ENCODE data around the gene SLC17A3. TPM values are rescaled to one million over a fixed set of nuclear protein-coding genes. Genes with fewer than 3 reads are reported as not detected.

Gene SLC17A3
- total RNA-seq, 1 experiment from 2014 or later, result not detected

DNA sequence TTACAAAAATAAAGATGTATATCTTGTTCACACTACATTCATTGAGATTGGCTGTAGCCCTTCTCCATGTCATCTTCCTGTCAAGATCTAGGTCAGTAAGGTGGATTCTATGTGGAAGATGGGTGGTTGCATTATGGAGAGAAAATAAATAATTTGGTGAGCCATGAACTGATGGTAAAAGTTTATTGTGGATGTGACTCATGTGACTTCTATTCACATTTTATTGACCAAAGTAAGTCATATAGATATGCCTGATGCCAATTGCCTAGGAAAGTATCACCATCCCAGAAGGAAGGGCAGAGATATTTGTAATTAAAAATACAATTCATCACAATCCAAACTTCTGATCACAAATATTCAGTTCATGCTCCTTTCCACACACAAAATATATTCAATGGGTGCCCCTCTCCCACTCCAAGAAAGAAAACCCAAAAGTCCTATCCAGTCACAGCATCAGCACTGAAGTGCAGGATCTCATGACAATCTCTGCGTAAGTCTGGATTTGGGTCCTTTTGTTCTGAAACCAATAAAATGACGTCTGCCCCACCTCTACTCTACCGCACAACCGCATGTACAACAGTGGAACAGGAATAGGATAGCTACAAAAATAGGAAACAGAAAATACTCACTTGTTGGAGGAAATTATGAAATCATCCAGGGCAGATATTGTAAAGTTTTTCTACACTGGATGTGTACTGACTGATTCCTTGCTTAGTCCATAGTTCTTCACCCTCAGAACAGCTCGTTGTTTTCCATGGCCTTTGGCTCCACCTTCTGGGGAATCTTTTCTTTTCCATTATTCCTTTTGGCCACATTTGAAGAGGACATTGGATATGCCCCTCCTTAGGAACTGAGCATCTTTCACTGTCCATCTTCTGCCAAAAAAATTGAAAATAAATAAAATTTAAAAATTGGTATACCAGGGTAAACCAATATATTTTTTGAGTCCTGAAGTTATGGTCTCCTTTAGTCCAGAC is 16.1 kb upstream of the SLC17A3 start:
- peak; percentile 67 for DNase-seq (ENCODE audit: low spot score)

DNA sequence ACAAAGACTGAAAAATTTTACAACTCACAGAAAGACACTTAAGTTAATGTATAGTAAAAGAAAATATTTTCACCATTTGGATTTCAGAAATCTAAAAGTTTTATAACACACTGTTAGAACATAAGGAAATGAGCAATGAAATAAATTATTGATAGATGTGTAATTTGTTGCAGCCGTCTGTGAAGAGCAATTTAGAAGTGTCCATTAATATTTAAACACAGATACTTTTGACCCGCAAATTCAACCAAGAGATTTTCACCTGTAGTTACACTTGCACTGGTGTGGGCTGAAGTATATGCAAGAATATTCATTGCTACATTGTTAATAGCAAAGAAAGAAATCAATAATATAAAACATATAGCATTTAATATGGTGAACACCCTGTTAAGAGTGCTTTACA is 14.6 kb upstream of the SLC17A3 start:
- DNase-seq (ENCODE audit: low spot score), result no peak

DNA sequence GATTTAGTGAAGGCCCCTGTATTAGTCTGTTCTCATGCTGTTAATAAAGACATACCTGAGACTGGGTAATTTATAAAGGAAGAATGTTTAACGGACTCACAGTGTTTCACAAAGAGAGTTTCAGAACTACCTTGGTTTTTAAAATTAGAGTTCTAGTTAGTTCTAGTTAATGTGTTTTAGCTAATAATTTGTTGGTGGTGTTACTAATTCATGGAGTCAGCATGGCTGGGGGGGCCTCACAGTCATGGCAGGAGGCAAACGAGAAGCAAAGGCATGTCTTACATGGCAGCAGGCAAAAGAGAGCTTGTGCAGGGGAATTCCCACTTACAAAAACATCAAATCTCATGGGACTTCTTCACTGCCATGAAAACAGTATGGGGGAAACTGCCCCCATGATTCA is 12.0 kb upstream of the SLC17A3 start:
- no peak for DNase-seq (ENCODE audit: low spot score)

DNA sequence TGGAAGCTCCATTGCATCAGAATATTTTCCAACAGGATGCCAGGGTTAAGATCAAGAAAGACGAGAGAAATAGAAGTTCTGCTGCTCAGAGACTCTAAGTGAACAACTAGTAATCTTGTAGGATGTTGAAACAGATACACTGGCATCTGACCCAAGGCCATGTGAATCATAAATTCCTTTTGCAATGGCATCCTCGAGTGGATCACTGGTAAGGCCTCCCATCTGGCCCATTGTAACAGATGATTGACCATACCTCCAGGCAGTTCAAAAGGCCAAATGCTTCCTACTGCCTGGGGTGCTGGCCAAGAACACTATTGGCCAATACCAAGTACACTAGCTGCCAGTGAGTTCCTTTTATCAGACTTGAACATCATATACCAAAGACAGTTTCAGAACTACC is 9.9 kb upstream of the SLC17A3 start:
- DNase-seq (ENCODE audit: low spot score), result no peak

DNA sequence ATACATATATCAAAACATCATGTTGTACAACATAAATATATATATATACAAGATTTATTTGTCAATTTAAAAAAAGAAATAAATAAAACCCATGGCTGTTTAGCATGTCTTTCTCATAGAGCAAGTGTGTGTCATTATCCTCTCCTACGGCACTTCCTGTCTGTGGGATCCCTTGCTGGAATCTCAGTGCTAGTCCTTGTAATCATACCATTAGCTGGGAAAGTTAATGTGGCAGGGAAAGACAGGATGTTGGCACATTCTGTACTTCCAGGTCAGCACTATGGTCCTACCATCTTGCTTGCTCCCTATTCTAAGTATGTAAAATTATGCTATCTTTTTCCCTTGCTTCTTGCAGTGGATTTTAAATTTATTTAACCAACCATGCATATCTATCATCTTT is 9.5 kb upstream of the SLC17A3 start:
- no peak for DNase-seq (ENCODE audit: low spot score)

DNA sequence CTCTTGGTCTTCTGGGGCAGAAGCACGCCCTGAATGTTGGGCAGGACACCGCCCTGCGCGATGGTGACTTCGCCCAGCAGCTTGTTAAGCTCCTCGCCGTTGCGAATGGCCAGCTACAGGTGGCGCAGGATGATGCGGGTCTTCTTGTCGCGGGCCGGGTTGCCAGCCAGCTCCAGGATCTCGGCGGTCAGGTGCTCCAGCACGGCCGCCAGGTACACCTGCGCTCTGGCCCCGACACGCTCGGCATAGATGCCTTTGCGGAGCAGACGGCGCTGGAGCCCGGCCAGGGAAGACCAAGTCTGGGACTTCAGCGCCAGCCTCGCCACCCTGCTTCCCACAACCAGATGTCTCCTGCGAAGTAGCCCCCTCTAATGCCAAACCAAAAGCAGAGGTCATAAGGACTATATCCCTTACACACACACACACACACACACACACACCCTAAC is 8.0 kb upstream of the SLC17A3 start:
- no peak for DNase-seq (ENCODE audit: low spot score)

DNA sequence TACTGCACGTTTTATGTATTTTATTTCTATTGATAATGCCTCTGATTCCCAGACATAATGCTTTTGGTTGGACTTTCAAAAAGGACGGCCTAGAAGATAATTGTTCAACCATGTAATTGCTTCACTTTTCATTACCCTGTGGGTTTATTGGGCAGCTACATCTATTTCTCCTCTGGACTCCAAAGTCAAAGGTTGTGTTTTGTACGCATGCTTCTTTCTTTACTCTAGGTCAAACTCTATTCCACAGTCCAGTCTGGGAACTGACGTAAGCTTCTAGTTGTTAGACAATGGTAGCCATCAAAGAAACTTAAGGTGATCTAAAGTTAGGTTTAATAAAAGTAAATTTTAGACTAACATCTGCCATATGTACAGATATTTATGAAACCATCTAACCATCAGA is 6.6 kb upstream of the SLC17A3 start:
- no peak for DNase-seq (ENCODE audit: low spot score)

DNA sequence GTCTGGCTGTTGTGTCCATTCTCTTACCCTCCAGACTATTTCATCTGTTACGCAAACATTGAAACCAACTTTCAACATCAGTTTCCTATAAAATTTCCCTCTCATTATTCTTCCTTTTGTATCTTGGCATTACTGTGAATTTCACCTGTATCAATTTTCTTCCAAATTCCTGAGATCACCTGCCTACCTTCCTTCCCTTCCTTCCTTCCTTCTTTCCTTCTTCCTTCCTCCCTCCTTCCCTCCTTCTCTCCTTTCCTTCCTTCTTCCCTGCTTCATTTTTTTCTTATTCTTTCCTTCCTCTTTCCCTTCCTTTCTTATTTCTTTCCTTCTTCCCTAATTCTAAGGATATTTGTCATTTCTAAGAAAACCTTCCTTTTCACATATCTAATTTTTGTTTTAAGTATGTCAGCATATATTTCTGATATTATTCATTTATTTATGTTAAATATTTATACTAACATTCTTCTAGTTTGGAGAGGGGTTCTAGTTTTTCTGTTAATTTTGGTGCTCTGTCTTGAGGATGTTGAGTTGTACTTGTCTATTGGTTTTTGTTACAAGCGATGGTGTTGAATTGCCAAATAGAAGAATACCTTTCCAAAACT is 4.8 kb upstream of the SLC17A3 start:
- no peak for DNase-seq (ENCODE audit: low spot score)

DNA sequence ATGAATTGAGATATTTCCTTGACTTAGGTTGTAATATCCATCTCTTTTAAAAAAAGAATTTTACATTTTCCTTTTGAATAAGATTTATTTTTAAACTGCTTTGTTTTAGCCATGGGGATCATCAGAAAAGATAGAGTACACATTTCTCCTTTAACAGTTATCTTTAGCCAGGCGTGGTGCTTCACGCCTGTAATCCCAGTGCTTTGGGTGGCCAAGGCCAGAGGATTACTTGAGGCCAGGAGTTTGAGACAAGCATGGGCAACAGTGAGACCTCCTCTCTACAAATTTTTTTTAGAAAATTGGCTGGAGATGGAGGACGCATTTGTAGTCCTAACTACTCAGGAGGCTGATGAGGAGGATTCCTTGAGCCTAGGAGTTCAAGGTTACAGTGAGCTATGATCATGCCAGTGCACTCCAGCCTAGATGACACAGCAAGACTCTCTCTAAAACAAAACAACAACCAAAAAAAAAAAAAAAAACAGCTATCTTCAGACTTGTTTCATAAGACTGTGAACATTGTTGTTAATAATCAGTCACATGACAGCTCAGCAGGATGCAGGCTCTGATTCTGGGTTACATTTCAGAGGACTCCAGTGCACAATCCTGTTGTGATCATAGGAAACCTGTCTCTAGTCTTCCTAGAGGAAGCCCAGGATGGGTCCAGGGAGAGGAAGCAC is 2.0 kb upstream of the SLC17A3 start:
- no peak for DNase-seq (ENCODE audit: low spot score)

DNA sequence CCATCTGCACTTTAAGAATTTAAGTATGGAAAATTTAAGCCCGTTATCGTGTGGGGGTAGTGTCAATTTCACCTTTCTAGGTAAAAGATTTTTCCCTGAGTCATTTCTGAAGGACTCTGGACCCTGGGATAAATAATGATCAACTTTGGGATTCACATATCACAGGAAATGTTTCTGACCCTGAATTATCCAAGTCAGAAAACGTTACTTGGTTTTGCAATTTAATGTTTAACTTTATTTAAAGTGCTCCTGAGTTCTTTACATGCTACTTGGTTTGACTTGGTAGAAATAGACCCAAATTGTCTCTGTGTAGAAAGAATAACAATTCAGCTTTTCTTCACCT is 1.5 kb upstream of the SLC17A3 start:
- DNase-seq (ENCODE audit: low spot score), result no peak

DNA sequence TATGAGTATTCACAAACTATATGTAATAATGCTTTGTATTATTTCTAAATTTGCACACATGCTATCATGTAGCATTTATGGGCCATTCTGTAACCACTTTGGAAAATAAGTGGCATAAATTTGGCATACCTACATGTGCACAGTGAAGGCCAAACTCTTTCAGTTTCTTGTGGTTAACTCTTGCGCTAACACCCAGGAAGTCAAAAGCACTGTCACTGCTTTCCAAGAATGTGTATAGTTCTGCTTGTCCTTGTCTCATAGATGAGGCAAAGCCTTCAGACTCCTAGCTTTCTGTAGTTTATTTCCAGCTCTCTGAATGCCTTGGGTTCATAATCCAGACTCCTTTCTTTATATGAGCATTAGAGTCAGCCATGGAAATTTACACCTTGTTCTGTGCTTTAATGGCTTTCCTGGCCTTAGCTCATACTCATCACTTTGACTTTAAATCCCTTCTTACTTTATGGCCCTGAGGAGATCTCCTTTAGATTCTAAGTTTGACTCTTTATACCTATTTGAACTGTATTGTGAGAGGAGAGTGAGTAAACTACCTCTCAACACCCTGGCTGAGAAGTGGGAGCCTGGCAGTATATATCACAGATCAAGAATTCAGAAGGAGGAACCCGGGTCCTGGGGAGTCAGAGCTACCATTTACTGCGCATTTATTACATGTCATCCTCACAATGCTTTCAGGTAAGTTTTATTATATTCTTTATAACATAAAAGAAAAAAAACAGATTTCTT is 949 bp upstream of the SLC17A3 start:
- no peak for DNase-seq (ENCODE audit: low spot score)

DNA sequence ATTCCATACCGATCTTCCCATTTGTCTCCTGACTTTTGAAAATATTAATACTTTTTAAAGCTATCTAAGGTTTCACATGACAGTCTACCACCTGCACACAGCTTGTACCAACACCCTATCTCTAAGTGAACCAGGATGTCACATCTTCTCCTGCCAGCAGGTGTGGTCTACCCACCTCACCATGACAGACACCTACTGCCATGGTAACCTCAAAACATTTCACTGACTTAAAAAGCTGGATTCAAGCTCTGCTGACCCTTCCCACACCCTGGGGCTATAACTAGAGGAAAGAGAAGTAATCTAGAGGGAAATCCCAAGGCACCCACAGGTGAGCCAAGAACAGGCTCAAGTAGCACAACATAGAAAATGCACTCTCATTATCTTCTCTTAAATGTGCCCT is 1.2 kb downstream of the SLC17A3 start:
- no peak for DNase-seq (ENCODE audit: low spot score)

DNA sequence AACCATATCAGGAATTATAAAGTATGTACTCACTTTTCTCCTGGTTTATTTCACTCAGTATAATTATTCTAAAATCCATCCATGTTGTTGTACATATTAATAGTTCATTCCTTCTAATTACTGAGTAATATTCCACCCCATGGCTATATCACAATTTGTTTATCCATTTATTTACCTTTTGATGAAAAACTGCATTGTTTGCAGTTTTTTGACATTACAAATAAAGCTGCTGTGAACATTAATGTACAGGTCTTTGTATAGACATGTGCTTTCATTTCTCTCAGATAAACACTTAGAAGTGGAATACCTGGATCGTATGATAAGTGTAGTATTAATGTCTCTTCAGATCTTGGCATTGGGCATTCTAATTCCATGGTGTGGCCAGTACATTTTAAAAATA is 4.2 kb downstream of the SLC17A3 start:
- no peak for DNase-seq (ENCODE audit: low spot score)

DNA sequence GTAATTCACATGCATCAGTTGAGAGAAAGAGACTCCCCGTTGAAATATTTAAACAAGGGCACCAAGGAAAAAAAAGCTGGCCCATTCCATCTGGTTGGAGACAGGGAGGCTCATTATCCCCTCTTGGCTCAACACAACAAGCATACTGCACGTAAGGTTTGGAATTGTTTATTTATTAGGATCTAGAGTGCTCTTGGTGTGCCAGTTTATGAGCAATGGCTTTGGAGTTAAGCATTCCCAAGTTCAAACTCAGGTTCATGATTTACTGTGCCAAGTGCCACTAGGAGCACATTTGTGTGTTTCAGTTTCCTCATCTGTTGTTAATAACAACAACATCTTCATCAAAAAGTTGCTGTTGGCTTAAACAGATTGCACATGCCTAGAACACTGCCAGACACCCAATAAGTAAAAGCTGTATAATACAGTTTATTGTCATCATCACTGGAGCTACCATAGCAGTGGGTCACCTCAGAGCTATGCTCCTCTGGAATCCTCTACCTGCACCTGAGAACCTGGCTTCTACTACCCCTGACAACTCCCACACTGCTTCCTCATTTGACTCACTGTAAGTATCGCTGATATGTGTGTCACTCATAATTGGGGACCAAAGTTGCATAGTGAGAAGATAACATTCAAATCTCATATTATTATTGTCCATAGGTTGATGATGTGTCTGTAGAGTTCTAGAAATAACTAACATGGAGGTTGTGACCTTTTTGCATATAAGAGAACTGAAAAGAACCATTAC is 5.4 kb downstream of the SLC17A3 start:
- DNase-seq (ENCODE audit: low spot score), result no peak

DNA sequence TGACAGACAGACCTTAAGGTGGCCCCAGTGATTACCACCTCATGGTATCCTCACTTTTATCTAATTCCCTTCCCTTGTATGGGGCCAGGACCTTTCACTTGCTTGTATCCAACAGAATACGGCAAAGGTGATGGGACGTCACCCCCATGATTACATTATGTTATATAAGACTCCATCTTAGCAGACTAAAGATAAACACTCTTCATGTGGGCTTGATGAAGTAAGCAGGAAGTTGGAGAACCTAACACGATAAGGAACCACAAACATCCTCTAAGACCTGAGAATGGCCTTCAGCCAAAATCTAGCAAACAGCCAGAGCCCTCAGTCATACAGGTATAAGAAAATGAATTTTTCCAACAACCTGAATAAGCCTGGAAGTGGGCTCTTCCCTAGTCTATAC is 8.0 kb downstream of the SLC17A3 start:
- no peak for DNase-seq (ENCODE audit: low spot score)

DNA sequence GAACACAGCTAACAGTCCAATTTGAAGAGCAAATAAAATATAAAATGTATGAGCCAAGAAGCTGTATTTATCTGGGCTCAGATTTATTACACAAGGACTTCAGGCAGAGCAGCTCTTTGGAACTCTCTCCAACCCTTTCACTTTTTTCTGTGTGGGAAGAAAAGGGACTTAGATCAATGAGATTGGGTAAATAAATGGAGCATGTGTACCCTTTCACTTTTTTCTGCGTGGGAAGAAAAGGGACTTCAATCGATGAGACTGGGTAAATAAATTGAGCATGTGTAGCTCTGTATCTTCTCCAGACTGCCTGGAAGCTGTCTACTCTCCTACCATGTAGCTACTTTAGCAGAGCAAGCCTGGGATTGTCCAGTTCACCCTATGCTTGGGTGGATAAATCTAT is 10.7 kb downstream of the SLC17A3 start:
- no peak for DNase-seq (ENCODE audit: low spot score)

DNA sequence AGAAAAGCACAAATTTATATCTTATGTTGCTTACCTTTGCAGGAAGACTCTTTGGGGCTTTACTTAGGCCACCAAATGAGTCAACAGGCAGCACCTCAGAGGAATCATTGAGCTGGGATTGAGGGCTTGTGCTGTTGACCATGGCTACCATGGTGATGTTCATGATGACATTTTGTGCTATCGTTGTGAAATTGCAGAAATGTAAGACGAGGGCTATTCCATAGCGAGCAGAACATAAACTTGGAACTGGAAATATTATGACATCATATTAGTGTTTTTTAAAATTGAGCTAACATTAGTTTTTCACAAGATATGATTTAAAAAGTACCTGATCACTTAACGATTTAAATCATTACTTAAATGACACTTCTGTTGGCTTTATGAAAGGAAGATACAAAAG is 11.8 kb downstream of the SLC17A3 start:
- no peak for DNase-seq (ENCODE audit: low spot score)

DNA sequence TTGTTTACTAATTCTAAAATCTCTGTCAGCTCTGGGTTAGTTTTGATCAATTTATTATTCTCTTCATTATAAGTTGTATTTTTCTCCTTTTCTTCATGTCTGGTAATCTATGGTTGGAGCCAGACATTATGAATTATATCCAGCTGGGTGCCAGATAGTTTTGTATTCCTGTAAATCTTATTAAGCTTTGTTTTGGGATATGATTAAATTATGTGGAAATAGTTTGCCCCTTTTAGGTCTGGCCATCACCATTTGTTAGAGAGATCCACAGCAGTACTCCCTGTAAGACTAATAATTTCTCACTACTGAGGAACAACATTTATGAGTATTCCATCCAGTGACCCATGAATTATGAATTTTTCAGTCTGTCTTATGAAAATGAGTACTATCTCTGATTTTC is 21.3 kb downstream of the SLC17A3 start:
- DNase-seq (ENCODE audit: low spot score), result no peak

DNA sequence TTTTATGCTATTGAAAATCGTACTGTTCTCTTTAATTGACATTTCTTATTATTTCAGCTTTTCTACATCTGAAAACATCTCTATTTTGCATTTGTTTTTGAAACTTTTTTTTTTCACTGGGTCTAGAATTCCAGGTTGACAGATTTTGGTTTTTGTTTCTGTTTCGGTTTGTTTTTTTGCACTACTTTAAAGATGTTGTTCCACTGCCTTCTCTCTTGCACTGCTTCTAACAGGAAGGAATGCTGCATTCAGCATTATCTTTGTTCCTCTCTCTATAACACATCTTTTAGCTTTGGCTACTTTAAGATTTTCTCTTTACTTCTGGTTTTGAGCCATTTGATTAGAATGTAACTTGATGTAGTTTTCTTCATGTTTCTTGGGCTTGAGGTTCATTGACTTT is 22.1 kb downstream of the SLC17A3 start:
- DNase-seq (ENCODE audit: low spot score), result no peak

DNA sequence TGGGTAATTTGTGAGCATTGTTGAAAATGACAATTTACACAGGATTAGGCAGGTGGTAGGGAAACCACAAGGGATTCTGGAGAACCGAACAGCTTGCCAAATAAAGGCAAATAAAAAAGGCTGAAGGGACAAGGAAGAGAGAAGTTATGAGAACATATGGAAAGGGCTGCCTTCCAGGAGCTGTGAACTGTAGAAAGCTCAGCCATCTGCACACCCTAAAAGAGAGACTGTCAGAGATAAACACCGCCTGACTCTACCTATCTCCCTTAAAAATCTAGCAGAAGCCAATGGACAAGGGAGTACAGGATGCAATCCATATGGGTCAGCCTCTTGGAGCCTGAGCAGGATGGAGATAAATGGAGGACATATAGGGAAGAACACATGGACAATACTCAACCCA is 29.5 kb downstream of the SLC17A3 start:
- DNase-seq (ENCODE audit: low spot score), result no peak

DNA sequence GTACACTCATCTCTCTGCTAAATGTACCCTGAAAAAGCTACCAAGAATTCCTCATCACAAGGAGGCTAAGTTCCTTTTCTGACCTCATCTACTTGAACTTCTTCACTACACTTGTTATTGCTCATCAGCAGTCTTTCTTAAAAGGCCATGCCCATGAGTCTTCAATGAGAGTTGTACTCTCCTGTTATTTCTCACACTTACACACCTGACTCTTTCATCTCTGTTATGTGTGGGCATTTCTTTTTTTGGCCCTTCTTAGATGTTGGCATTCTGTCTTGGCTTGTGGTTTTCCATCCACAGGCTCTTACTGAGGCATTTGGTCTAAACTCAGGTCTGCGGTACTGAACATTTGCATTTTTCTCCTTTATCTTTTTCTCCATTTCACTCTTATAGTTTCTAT is 31.5 kb downstream of the SLC17A3 start:
- no peak for DNase-seq (ENCODE audit: low spot score)

Data from HT-29 (cell line).